Lower lobe of right lung (tissue), 2 donors: Measurements from ENCODE around the gene CNFN. TPM values are rescaled to one million over a fixed set of nuclear protein-coding genes. Genes with fewer than 3 reads are reported as not detected.
A peak's percentile ranks its signal among the peaks of the same experiment; 100 is the strongest.

Experiments used
- ATAC-seq, 2 donors: fragments of 200-7000 bp; cut with Tn5 transposase; one replicate each; pipeline ENCODE4 v1.9.1; 2020 to 2022; ENCODE audit warnings: mild to moderate bottlenecking in 2 of 2, moderate library complexity in 2 of 2
- DNase-seq: peaks from one replicate; pipeline ENCODE4 v3.0.0-alpha.2; 2020
- H3K27ac ChIP-seq: fragments of 200-600 bp; one replicate; pipeline ENCODE4 v1.8.0; 2022
- H3K27me3 ChIP-seq: fragments of 200-600 bp; one replicate; pipeline ENCODE4 v1.8.0; 2022; ENCODE audit warnings: low read depth
- H3K36me3 ChIP-seq: fragments of 200-600 bp; one replicate; pipeline ENCODE4 v1.8.0; 2022; ENCODE audit warnings: mild to moderate bottlenecking
- H3K4me1 ChIP-seq: fragments of 200-600 bp; one replicate; pipeline ENCODE4 v1.8.0; 2022
- H3K4me3 ChIP-seq: fragments of 200-600 bp; one replicate; pipeline ENCODE4 v1.8.0; 2022; ENCODE audit warnings: mild to moderate bottlenecking
- H3K9me3 ChIP-seq: fragments of 200-600 bp; one replicate; pipeline ENCODE4 v1.8.0; 2022
- CTCF ChIP-seq: fragments of 200-600 bp; IDR thresholded peaks from one replicate; pipeline ENCODE4 v1.8.0; 2022; ENCODE audit warnings: antibody characterized with exemption, mild to moderate bottlenecking
- intact Hi-C: fragments of 100-400 bp; cut with DNase I; formaldehyde crosslinking; loops from one replicate; pipeline ENCODE4 v1.11.0; 2022
- total RNA-seq: library from RNA; stranded (reverse); fragmentation: NEBNext Ultra II Directional; extraction: Animal tissue kit (Norgen Biotek cat#: 25700); gene quantifications from one replicate; pipeline ENCODE4 v1.2.1, GENCODE V29; 2021
- donor health status: DM: no; HTN: yes; CAD: no; lungs with severe emphysema.

CNFN gene
- total RNA-seq, 1 donor from 2014 or later, result not detected

- TF ChIP-seq CTCF, result peak; percentile 67
- DNase-seq, result peak; percentile 65
- Histone ChIP-seq H3K27ac (no peak overlapping the region), H3K4me3 (no peak overlapping the region), H3K27me3 (peaks cover 5% of the 10 kb centered on the region), H3K4me1 (peaks cover 43% of the 10 kb centered on the region), H3K36me3 (no peaks in the 10 kb centered on the region), H3K9me3 (no peaks in the 10 kb centered on the region)
- intact Hi-C loops, result no loop called here
- peak in 1 of 2 donors; percentile 13 for ATAC-seq
These were observed 30.0 kb upstream of the CNFN start for GRCh38 chr19:42420055-42420544.

- DNase-seq (no peak), ATAC-seq (no peak)
- Histone ChIP-seq H3K27me3 (peaks cover 4% of the 10 kb centered on the region), H3K4me3 (no peak overlapping the region), H3K36me3 (no peaks in the 10 kb centered on the region), H3K27ac (no peak overlapping the region), H3K9me3 (no peaks in the 10 kb centered on the region), H3K4me1 (peaks cover 41% of the 10 kb centered on the region)
- no peak for TF ChIP-seq CTCF
- intact Hi-C loops, result no loop called here
These were observed 29.2 kb upstream of the CNFN start for GRCh38 chr19:42419309-42419708.

GRCh38 chr19:42412661-42413076, 22.6 kb upstream of the CNFN start:
- H3K27ac ChIP-seq, result no peak overlapping the region
- no peak for ATAC-seq

GRCh38 chr19:42412227-42412626, 22.1 kb upstream of the CNFN start:
- Histone ChIP-seq H3K27ac (no peak overlapping the region), H3K4me3 (no peak overlapping the region), H3K9me3 (no peaks in the 10 kb centered on the region), H3K4me1 (no peaks in the 10 kb centered on the region), H3K27me3 (no peaks in the 10 kb centered on the region), H3K36me3 (no peaks in the 10 kb centered on the region)
- intact Hi-C loops, result no loop called here
- ATAC-seq (no peak), DNase-seq (peak; percentile 30)
- TF ChIP-seq CTCF, result no peak

More at GRCh38 chr19:42412661-42413076, 22.6 kb upstream of the CNFN start:
- DNase-seq, result no peak
- Histone ChIP-seq H3K9me3 (no peaks in the 10 kb centered on the region), H3K4me1 (no peaks in the 10 kb centered on the region), H3K27me3 (no peaks in the 10 kb centered on the region), H3K36me3 (no peaks in the 10 kb centered on the region), H3K4me3 (no peak overlapping the region)
- no peak for TF ChIP-seq CTCF
- intact Hi-C loops, result no loop called here

GRCh38 chr19:42411581-42412178, 21.6 kb upstream of the CNFN start:
- ATAC-seq (no peak), DNase-seq (peak; percentile 10)
- Histone ChIP-seq H3K27me3 (no peaks in the 10 kb centered on the region), H3K9me3 (no peaks in the 10 kb centered on the region), H3K4me3 (no peak overlapping the region), H3K4me1 (no peaks in the 10 kb centered on the region), H3K36me3 (no peaks in the 10 kb centered on the region), H3K27ac (no peak overlapping the region)
- no peak for TF ChIP-seq CTCF
- intact Hi-C loops, result no loop called here
